ENCODE data around the gene SUMO2.

Gene SUMO2

DNA sequence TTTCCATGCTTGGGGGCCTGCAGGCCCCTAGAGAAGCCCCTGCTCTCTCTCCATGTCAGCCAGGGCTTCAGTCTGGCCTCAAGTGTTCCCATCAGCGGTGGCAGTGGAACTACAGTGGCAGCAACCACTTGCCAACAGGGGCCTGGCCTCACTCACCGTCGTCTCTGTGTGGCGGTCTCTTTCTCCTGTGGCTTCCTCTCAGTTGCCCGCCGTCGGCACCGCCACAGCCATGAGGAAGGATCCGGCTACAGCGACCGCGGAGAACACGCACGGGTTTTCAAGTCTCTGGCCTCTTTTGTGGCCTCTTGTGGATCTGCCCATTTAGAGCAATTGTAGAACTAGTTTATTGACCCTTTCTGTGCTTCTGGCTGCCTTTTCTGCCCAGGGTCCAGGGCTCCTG, 64.5 kb downstream of the SUMO2 start:
- no peak for ATAC-seq (replicated peaks; ENCODE audit: extremely low read depth, poor library complexity, severe bottlenecking)
- H3K4me1 Mint-ChIP-seq: peaks cover 22% of the 10 kb centered on the region
- H3K9me3 Mint-ChIP-seq: no peaks in the 10 kb centered on the region

GRCh38 chr17:75116737-75117136, 66.0 kb downstream of the SUMO2 start:
- ATAC-seq (replicated peaks; ENCODE audit: extremely low read depth, poor library complexity, severe bottlenecking): no peak

More for the DNA sequence above, 64.5 kb downstream of the SUMO2 start:
- no peaks in the 10 kb centered on the region for H3K27me3 Mint-ChIP-seq
- no peak overlapping the region for H3K27ac Mint-ChIP-seq (ENCODE audit: low read depth)
- peaks cover 9% of the 10 kb centered on the region for H3K36me3 Mint-ChIP-seq (ENCODE audit: insufficient read depth)
- H3K4me3 Mint-ChIP-seq: no peak overlapping the region
- no peak for DNase-seq (ENCODE audit: low spot score in 2 of 2)

More at GRCh38 chr17:75116737-75117136, 66.0 kb downstream of the SUMO2 start:
- no peak overlapping the region for H3K27ac Mint-ChIP-seq (ENCODE audit: low read depth)
- no peak for DNase-seq (ENCODE audit: low spot score in 2 of 2)
- H3K36me3 Mint-ChIP-seq (ENCODE audit: insufficient read depth): peaks cover 6% of the 10 kb centered on the region
- H3K4me1 Mint-ChIP-seq: peaks cover 28% of the 10 kb centered on the region
- H3K27me3 Mint-ChIP-seq: no peaks in the 10 kb centered on the region
- no peaks in the 10 kb centered on the region for H3K9me3 Mint-ChIP-seq
- H3K4me3 Mint-ChIP-seq: no peak overlapping the region
